ENCODE results near the gene B3GNT5.

B3GNT5 gene

DNA sequence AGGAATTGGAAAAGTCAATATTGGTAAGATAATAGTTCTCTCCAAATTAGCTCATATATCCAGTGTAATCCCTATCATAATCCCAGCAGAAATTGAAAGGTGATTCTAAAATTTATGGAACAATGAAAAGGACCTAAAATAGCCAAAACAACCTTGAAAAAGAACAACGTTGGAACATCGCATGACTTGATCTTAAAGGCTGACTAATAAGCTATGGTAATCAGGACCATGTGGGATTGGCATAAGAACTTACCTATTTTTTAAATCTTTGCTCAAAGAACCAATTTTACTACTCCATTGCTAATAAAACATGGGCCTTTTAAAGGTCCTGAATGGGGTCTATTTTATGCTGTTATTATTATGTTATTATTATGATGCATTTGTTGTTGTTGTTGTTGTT, 40.9 kb downstream of the B3GNT5 start:
- no peak for DNase-seq (ENCODE audit: low spot score)

DNA sequence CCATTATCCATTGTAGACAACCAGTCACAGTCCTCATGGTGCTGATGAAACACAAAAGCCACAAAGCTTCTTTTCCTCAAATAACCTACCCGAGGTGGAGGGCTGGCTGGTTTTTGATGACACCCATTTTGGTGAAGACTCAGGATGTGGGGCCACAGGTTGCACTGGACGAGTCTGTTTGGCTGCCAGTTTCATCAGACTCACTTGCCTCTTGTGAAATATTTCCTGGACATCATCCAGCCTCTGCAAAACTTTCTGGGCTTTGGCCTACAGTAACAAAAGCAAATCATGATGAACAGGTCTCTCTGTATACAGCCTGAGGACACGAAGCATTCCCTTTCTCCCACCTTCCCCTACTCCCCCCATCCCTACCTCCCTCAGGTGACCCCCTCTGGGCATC, 42.2 kb downstream of the B3GNT5 start:
- DNase-seq (ENCODE audit: low spot score), result no peak

DNA sequence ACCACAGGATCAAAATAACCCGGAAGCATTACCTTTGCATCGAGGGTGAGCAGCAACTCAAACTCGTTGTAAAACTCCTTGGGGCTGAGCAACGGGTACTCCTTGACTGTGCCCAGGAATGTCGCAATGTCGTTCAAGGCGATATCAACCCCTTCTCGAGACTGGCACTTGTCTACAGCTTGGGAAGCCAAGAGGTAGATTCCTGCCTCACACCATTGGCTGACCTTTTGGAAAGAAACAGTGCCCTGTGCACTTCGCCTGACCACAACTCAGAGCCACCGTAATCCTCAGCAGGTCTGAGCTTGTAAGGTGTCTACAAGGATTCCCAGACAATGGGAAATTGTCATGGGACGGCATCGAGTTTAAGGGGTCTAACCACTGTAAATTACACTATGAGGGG, 43.9 kb downstream of the B3GNT5 start:
- DNase-seq (ENCODE audit: low spot score), result no peak

DNA sequence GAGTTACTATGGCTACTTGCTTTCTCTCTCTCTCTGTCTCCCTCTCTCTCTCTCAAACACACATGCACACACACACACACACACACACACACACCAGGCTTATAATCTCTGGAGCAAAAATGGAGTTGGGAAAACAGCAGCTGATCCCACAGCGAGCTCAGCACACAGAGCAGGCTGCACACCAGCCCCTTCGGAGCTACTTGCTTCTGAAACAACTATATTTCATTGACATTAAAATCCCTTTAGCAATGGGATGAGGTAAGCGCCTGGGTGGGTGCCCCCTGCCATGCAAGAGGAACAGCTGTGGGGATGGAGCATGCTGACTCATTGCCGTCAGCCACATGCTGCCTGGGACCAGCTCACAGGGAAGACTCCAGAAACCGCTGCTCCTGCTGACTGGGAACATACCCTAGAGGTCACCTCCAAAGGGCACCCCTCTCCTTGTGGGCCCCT, 45.7 kb downstream of the B3GNT5 start:
- no peak for DNase-seq (ENCODE audit: low spot score)

DNA sequence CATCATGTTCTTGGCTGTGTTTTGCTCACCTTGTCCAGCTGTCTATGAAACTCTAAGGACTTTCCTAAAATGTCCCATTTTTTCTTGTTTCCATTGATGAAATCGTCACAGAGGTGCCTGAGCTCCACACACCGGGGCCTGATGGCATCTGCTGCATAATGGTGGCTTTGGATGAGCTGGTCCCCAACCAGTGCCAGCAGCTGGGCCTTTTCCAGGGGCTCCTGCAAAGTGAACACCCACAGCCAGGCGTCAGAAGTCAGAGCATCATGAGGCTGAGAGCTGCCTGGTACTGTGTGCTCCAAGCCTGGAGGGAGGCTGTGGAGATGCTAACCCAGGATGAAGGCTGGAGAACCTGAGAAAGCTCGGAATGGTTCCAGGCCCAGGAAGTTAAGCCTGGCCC, 46.9 kb downstream of the B3GNT5 start:
- DNase-seq (ENCODE audit: low spot score), result no peak

DNA sequence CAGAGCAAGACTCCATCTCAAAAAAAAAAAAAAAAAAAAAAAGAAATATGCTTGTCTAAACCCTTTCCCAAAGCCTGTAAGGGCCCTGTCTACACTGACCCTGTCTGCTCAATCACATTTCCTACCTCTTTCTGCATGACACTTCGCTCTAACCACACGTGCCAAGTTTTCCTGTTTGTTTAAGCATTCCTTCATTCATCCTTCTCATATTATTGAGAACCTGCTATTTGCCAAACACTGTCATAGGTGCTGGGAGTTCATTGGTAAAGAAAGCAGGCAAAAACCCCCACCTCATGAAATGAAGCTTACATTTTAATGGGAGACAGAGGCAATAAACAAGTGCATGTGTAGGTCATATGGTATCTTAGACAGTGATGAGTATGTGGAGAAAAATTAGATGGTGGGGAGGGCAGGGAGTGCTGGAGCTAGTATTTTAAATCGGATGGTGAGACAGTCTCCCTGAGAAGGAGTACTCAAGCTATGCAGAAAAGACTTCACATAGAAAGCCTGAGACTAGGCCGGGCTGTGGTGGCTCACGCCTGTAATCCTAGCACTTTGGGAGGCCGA, 48.0 kb downstream of the B3GNT5 start:
- no peak for DNase-seq (ENCODE audit: low spot score)

DNA sequence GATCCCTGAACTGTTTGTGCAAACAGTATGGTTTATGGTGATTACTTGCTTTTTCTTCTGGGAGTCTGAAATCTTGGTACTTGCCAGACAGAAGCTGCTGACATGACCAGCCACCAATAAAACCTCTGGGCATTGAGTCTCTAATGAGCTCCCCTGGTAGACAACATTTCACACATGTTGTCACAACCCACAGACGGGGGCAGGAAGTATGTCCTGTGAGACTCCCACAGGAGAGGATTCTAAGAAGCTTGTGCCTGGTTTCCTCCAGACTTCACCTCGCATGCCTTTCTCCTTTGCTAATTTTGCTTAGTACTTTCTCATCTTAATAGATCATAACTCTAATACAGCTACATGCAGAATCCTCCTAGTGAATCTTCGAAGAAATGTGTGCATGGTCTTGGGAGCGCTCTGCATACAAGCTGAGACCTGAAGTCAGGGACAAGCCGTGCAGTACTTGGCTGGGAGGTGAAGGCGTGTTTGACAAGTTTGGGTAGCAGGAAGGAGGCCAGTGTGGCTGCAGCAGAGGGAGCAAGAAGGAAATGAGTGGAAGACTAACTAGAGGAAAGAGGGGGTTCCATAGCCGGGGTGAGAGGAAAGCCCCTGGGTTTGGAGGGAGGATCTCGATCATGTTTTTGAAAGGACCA, 49.0 kb downstream of the B3GNT5 start:
- DNase-seq (ENCODE audit: low spot score), result no peak

DNA sequence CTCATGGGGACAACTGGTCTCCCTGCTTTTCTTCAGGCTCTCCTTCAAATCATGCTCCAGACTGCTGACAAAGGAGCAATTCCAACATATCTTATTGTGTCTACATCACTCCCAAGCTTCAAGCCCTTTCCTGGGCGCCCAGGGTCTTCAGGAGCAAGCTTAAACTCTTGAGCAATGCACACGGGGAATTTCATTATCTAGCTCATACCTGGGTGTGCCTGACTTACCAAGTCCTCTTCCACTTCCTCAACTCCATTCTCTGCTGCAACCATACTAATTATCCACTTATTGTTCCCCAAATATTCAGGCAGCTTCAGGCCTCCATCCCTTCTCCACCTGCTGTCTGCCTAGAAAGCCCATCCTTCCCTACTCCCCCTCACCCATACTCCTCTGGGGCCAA, 50.6 kb downstream of the B3GNT5 start:
- DNase-seq (ENCODE audit: low spot score), result no peak

DNA sequence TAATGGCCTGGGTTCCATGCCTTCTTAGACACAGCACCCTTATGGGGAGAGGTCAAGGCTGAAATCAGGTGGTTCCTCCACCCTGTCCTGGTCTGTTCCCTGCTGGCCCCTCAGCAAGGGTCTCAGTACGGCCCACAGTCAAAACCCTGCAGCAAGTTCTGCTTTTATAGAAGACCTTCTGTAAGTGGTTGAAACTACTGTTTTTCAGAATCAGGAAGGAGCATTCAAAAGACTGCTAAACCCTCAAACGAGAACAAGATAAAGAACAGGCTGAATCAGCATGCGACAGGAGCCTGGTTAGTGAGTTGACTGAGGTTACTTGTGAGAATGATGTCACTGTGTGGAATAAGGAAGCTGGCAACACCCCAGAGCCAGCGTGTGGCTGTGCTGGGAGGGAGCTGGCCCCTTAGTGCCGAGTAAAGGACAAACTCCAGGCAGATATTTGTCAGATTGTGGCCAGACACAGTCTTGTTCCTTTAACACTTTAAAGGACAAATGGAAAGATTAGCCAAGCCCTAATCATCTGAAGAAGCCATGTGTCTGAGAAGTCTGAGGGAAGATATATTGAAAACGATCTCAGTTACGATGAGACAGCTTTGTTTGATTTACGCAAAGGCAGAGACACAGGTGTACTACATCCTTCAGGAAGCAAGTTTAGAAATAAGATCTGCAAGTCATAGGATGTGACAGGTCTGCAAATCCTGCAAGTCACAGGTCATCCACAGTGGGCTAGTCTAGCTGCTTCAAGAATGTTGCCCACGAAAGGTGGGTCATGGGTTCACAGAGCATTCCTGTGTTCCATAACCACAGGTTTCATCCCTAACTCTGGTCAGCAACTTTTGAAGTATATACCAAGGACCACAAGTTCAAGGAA, 54.0 kb downstream of the B3GNT5 start:
- peak; percentile 58 for DNase-seq (ENCODE audit: low spot score)

DNA sequence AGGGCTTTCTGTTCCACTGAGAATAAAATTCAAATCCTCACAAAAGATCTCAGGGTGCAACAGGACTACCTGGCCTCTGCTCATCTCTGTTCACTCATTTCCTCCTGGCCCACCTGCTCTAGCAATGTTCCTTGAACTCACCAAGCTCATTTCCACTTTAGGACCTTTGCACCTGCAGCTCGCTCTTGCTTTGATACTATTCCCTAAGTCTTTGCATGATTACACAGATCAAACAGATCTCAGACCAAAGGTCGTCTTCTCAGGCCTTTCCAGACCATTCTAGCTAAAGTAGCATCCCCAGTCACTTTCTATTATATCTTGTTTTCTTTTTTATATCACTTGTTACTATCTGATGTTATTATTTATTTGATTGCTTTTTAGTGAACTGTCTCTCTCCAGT, 54.7 kb downstream of the B3GNT5 start:
- no peak for DNase-seq (ENCODE audit: low spot score)

DNA sequence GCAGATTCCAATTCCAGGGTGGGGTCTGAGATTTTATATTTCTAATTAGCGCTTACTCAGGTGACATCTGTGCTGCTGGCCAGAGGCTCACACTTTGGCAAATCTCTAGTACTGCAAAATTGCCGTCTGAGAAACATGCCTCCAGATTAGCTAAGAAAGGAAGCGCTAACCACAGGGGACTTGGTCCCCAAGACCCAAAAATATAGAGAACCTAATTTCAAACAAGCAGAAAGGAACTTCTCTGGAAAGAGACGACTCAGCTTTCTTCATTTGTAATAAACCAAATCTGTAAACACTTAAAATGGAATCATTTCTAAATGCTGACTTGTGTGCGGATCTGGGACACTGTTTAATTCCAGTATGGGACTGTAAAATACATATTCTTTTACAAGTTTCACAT, 55.7 kb downstream of the B3GNT5 start:
- DNase-seq (ENCODE audit: low spot score), result no peak

DNA sequence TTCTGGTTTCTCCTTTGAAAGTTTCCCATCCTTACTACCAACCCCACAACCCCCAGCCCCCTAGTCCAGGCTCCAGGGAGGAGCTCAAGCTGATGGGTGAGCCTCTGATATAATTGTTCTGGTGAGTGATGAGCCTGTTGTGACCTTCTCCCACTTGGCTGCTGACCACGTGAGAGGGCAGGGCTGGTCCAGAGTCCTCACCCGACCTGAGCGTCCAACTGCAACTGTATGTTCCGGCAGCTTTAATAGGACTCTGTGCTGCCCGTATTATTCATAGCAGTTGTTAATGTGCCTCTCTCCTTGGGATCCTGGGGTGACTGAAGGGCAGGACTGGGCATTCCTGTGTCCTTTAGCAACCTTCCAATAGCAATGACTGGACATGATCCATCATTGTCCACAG, 56.2 kb downstream of the B3GNT5 start:
- DNase-seq (ENCODE audit: low spot score), result no peak

DNA sequence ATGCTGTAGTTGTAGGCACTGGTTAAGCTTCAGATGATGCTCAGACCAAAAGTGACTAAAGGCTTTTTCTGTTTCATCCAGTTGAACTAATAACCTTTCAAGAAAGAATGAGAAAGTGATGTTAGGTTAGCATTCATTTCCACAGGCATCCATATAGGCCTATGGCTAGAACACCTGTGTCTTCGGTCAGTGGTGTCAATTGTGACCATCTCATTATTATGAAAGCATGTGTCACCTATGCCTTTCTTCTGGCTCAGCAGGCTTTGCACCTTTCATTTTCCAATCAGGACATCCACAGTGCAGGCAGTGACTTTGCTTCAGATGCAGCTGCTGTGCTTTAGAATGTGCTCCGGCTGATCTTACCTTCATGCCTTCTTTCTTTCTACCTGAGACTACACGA, 57.9 kb downstream of the B3GNT5 start:
- no peak for DNase-seq (ENCODE audit: low spot score)

DNA sequence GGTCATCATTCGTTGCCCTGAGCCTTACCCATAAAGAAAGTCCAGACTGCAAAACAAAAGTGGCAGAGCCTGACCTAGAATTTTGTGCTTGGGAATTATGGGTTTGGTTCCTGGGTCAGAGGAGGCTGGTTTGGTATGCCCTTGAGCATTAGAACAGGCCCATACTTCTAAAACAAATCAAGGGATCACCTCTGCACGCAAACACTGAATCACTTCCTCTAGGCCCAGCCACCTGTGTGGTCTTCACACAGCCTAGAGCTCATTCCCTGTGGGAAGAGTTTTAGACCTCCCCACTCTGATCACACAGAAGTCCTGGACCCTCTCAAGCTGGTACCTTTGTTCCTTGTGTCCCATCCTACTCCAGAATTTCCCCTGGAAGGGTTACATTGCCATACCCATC, 59.4 kb downstream of the B3GNT5 start:
- DNase-seq (ENCODE audit: low spot score), result no peak

DNA sequence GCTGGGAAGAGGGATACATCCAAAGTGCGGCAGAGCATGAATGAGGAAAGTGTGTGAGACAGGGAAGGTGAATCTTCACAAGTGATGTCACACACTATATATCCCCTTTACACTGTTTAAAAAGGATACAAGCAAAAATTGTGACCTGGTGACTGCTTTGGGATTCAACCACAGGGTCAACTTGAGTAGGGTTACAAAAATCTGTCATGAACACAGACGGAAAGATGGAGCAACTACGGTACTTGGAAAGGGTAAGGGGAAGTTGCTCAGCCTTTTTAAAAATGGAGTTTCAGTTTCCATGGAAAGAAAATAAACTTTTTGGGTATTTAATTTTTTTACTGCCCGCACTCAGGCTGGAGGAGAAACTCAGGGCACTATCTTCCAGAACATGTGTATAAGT, 60.3 kb downstream of the B3GNT5 start:
- DNase-seq (ENCODE audit: low spot score), result no peak

DNA sequence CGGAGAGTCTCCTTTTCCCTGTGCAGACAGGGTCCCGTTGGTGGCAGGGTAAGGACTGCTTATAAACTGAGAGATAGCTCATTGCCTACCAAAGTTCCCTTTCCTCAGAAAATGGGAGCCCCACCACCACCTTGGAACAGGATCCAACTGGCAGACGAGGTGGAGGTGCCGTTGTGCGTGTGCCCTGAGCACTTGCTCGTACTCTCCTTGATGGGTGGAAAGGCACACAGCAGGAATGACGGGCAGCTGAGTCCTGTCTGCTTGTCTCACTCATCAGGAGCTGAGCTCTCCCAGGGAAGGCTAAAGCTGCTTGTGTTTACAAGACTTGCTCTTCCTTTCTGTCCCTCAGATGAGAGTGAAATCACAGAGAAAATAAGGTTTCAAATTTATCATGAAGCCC, 60.7 kb downstream of the B3GNT5 start:
- DNase-seq (ENCODE audit: low spot score), result no peak

DNA sequence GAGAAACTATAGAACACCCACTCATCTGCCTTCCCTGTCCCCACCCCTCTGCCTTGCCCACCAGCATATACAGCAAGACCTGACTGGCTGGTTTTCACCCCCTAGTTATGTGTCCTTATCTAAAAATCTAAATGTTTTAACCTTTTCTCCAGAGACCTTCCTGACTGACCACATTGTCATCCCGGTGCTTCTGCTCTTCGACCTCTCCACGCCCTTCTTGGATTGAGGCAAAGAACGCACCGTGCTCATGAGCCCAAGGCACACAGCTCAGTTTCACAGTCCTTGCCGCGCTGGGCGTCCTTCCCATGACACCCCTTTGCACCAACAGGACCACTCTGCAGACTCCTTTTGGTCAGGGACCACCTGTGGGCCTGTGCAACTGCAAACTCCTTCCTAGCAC, 62.7 kb downstream of the B3GNT5 start:
- no peak for DNase-seq (ENCODE audit: low spot score)

DNA sequence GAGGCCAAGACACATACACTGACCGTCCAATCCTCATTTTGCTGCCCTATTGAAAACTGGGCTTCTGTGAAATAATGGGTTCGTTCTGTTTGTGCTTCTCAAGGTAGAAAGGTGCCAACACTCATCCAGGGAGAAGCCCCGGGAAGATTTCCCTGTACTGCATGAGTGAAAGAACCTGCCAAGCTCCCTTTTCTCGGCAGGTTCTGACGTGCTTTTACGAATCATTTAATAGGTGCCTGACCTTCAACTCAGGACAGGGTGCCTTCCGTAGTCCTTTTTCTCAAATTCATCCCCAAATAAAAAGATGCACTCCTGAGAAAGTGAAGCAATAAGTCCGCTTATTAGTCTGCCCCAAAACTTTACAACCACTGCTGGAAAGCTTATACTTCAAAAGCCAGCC, 64.2 kb downstream of the B3GNT5 start:
- no peak for DNase-seq (ENCODE audit: low spot score)

DNA sequence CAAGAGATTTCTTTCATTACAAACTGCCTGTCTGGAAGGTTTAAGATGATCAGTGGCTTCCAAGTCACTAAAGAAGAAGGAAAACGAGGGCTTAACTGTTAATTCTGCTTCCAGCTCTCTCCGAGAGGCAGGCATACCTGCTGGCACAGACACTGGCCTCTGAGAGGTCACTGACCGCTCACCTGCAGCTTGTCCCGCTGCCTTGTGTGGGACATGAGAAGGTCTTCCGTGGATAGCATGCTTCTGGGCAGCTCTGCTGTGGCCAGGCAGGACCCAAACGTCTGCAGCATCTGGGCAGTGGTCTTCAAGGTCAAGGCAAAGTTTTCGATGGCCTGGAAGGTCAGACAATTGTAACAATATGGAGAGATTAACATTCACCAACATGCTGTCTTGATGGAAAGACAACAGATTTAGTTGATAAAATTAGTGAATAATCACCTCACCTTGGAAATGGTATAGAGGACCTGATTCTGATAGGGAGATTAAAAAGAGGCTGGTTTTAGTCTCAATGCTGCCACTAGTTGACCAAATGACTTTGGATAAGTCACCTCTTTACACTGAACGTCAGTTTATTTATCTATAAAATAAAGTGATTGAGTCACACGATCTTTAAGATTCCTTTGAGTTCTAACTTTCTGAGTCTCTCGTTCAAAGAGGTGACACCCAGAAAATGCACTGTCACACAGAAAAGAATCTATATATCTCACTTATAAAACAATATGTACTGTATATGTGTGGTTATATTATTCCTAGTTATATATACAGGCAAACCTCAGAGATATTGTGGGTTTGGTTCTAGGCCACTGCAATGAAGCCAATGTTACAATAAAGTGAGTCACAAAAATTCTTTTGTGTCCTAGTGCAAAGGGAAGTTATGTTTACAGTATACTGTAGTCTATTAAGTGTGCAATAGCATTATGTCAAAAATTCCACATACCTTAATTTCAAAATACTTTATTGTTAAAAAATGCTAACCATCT, 65.1 kb downstream of the B3GNT5 start:
- no peak for DNase-seq (ENCODE audit: low spot score)

DNA sequence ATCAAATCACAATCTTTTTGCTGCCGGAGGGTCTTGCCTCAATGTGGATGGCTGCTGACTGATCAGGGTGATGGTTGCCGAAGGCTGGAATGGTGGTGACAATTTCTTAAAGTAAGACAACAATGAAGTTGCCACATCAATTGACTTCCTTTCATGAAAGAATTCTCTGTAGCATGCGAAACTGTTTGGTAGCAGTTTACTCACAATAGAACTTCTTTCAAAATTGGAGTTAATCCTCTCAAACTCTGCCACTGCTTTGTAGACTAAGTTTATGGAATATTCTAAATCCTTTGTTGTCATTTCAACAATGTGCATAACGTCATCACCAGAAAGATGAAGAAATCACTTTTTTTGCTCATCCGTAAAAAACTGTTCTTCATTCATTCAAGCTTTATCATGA, 65.8 kb downstream of the B3GNT5 start:
- no peak for DNase-seq (ENCODE audit: low spot score)

DNA sequence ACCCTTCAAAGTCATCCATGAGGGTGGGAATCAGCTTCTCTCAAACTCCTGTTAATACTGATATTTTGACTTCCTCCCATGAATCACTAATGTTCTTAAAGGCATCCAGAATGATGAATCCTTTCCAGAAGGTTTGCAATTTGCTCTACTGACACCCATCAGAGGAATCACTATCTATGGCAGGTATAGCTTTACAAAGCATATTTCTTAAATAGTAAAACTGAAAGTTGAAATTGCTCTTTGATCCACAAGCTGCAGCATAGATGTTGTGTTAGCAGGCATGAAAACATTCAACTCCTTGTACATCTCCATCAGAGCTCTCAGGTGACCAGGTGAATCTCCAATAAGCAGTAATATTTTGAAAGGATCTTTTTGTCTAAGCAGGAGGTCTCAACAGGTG, 66.3 kb downstream of the B3GNT5 start:
- no peak for DNase-seq (ENCODE audit: low spot score)
